ENCODE measurements around the gene NEU1. TPM values are rescaled to one million over a fixed set of nuclear protein-coding genes. Genes with fewer than 3 reads are reported as not detected.
"Not testable (repeated sequence)": the region's sequence is repeated elsewhere in the genome, so short reads cannot be mapped to it uniquely, and the experiment has no call there.

NEU1 gene
- total RNA-seq, 2 experiments from 2014 or later = 11.6 to 11.8 TPM

DNA sequence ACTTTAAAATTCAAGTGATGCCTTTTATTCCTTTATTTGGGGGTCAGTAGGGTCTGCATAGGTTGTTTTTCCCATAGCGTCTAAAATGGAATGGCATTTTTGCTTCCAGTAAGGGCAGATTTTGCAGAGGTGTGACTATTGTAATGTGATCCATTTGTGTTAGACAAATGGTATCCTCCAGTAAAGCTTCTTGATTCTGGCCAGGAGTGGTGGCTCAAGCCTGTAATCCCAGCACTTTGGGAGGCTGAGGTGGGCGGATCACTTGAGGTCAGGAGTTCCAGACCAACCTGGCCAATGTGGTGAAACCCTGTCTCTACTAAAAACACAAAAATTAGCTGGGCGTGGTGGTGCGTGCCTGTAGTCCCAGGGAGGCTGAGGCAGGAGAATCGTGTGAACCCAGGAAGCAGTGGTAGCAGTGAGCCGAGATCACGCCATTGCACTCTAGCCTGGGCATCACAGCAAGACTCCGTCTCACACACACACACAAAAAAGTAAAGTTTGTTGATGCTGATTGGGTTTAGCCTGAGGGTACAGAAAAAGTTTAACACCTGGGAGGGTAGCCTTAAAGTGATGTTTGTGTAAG, 44.6 kb downstream of the NEU1 start:
- H3K36me3 Mint-ChIP-seq (ENCODE audit: low read depth); ATAC-seq; H3K9me3 Mint-ChIP-seq (ENCODE audit: low read depth); H3K27me3 Mint-ChIP-seq; intact Hi-C loops (cut with DNase I, micrococcal nuclease): not testable (repeated sequence)
- CTCF ChIA-PET = interaction anchor here (1.3 to 2.4 kb wide), 3 partner anchors 11 to 22 kb away, joined by 4 to 6 read pairs (median 6); partner anchors contain the start of gene LSM2
- Mint-ChIP-seq H3K4me3 (peak overlapping the region; percentile 81), H3K4me1 (peaks cover 51% of the 10 kb centered on the region), H3K27ac (peak overlapping the region; percentile 90)
- POLR2A ChIA-PET = interaction anchor here (1.0 kb wide), 1 partner anchor 11 kb away, joined by 3 read pairs; the partner anchor contains the start of gene LSM2
- DNase-seq = peak; percentile 29

- H3K27ac Mint-ChIP-seq = peak overlapping the region; percentile 90
- H3K36me3 Mint-ChIP-seq (ENCODE audit: low read depth); H3K9me3 Mint-ChIP-seq (ENCODE audit: low read depth); ATAC-seq; H3K27me3 Mint-ChIP-seq; intact Hi-C loops (cut with DNase I, micrococcal nuclease); DNase-seq: not testable (repeated sequence)
- H3K4me1 Mint-ChIP-seq = peaks cover 51% of the 10 kb centered on the region
- H3K4me3 Mint-ChIP-seq = peak overlapping the region; percentile 81
- ChIA-PET POLR2A (interaction anchor here (1.0 kb wide), 1 partner anchor 11 kb away, joined by 3 read pairs; the partner anchor contains the start of gene LSM2), CTCF (interaction anchor here (0.6 to 1.5 kb wide), 3 partner anchors 12 to 70 kb away, joined by 3 to 6 read pairs (median 4); no protein-coding TSS in a partner anchor)
These were observed 45.3 kb downstream of the NEU1 start for GRCh38 chr6:31817133-31817928.

DNA sequence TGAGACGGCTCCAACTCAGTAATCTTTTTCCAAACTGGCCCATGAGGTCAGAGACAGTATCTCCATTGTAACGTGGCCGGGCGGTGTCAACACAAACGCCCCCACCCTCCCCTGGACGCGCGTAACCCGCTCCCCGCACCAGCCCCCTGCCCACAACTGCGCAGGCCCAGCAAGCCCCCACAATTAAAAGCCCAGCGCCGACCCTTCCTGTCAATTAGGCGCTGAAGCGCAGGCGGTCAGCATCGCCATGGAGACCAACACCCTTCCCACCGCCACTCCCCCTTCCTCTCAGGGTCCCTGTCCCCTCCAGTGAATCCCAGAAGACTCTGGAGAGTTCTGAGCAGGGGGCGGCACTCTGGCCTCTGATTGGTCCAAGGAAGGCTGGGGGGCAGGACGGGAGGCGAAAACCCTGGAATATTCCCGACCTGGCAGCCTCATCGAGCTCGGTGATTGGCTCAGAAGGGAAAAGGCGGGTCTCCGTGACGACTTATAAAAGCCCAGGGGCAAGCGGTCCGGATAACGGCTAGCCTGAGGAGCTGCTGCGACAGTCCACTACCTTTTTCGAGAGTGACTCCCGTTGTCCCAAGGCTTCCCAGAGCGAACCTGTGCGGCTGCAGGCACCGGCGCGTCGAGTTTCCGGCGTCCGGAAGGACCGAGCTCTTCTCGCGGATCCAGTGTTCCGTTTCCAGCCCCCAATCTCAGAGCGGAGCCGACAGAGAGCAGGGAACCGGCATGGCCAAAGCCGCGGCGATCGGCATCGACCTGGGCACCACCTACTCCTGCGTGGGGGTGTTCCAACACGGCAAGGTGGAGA, 47.4 kb downstream of the NEU1 start, which contains the start of the genes HSPA1A and HSPA1L:
Gene HSPA1A (plus strand): TSS at position 519 of the 814 bp plus-strand sequence. CDS start 214 bp downstream, at position 733.
Gene HSPA1L (minus strand): TSS at position 259 of the 814 bp plus-strand sequence. CDS start 3,311 bp downstream, outside the sequence.
- ATAC-seq = peak; percentile 20
- peak; percentile 72 for DNase-seq
- Mint-ChIP-seq H3K9me3 (ENCODE audit: low read depth) (no peaks in the 10 kb centered on the region), H3K36me3 (ENCODE audit: low read depth) (peaks cover 10% of the 10 kb centered on the region), H3K4me3 (peak within 1 kb of the TSS; percentile 72), H3K27me3 (no peaks in the 10 kb centered on the region), H3K27ac (peak within 1 kb of the TSS; percentile 94), H3K4me1 (peaks cover 54% of the 10 kb centered on the region)
- intact Hi-C loops (cut with DNase I, micrococcal nuclease) = no loop called here
- ChIA-PET CTCF (interaction anchor here (0.6 to 1.2 kb wide), 5 partner anchors 8 to 325 kb away, joined by 3 to 5 read pairs (median 3); partner anchors contain the start of genes ABHD16A and HSPA1B), POLR2A (interaction anchor here (1.1 kb wide), 1 partner anchor 21 kb away, joined by 3 read pairs; no protein-coding TSS in a partner anchor)

- CTCF ChIA-PET = interaction anchor here (0.5 to 2.6 kb wide), 6 partner anchors 8 to 337 kb away, joined by 3 to 12 read pairs (median 3); partner anchors contain the start of genes ABHD16A, HSPA1B and MSH5
- intact Hi-C loops (cut with DNase I, micrococcal nuclease) = loop anchor here in 1 of 2 experiments (5.0 kb wide), 2 partner anchors 242 to 272 kb away; partner anchors contain the start of genes DDX39B and LTA
- peak; percentile 83 for DNase-seq
- POLR2A ChIA-PET = interaction anchor here (0.6 to 1.1 kb wide), 4 partner anchors 22 to 149 kb away, joined by 3 read pairs; no protein-coding TSS in a partner anchor
- Mint-ChIP-seq H3K27ac (peak overlapping the region; percentile 79), H3K9me3 (ENCODE audit: low read depth) (no peaks in the 10 kb centered on the region), H3K4me1 (peaks cover 50% of the 10 kb centered on the region), H3K36me3 (ENCODE audit: low read depth) (peaks cover 10% of the 10 kb centered on the region), H3K27me3 (no peaks in the 10 kb centered on the region), H3K4me3 (peak overlapping the region; percentile 72)
- peak; percentile 40 for ATAC-seq
These were observed 48.0 kb downstream of the NEU1 start for GRCh38 chr6:31814677-31815024.

GRCh38 chr6:31813465-31813849, 49.2 kb downstream of the NEU1 start:
- Mint-ChIP-seq H3K4me1 (peaks cover 44% of the 10 kb centered on the region), H3K9me3 (ENCODE audit: low read depth) (no peaks in the 10 kb centered on the region)
- POLR2A ChIA-PET = interaction anchor here (0.7 to 1.5 kb wide), 5 partner anchors 14 to 1156 kb away, joined by 3 to 9 read pairs (median 3); partner anchors contain the start of gene HSPA1B

GRCh38 chr6:31811645-31812044, 51.0 kb downstream of the NEU1 start:
- ATAC-seq (no peak), DNase-seq (no peak)
- intact Hi-C loops (cut with DNase I, micrococcal nuclease) = loop anchor here (2.0 to 5.0 kb wide), 4 partner anchors 15 to 269 kb away; partner anchors contain the start of genes DDX39B (in 1 of the 2), HSPA1B (in 1 of the 2) and LTA (in 1 of the 2)
- H3K4me1 Mint-ChIP-seq = peaks cover 36% of the 10 kb centered on the region
- H3K9me3 Mint-ChIP-seq (ENCODE audit: low read depth) = no peaks in the 10 kb centered on the region
- H3K36me3 Mint-ChIP-seq (ENCODE audit: low read depth) = peaks cover 11% of the 10 kb centered on the region
- H3K27me3 Mint-ChIP-seq = no peaks in the 10 kb centered on the region
- CTCF ChIA-PET = interaction anchor here (0.5 to 1.7 kb wide), 8 partner anchors 9 to 1747 kb away, joined by 3 to 4 read pairs (median 4); partner anchors contain the start of genes HSPA1B, LTB and NCR3
- peak overlapping the region; percentile 94 for H3K27ac Mint-ChIP-seq
- H3K4me3 Mint-ChIP-seq = peak overlapping the region; percentile 72
- POLR2A ChIA-PET = no interaction called here

More at GRCh38 chr6:31813465-31813849, 49.2 kb downstream of the NEU1 start:
- H3K27me3 Mint-ChIP-seq = no peaks in the 10 kb centered on the region
- ATAC-seq (no peak), DNase-seq (no peak)
- peak overlapping the region; percentile 94 for H3K27ac Mint-ChIP-seq
- peak overlapping the region; percentile 72 for H3K4me3 Mint-ChIP-seq
- intact Hi-C loops (cut with DNase I, micrococcal nuclease) = loop anchor here (2.0 to 5.0 kb wide), 4 partner anchors 13 to 271 kb away; partner anchors contain the start of genes DDX39B (in 1 of the 2), HSPA1B (in 1 of the 2) and LTA (in 1 of the 2)
- peaks cover 12% of the 10 kb centered on the region for H3K36me3 Mint-ChIP-seq (ENCODE audit: low read depth)
- CTCF ChIA-PET = interaction anchor here (0.6 to 2.6 kb wide), 7 partner anchors 9 to 73 kb away, joined by 3 to 12 read pairs (median 3); partner anchors contain the start of genes HSPA1B, MSH5 and VARS1

GRCh38 chr6:31808599-31808998, 54.0 kb downstream of the NEU1 start:
- POLR2A ChIA-PET; H3K27ac Mint-ChIP-seq; H3K27me3 Mint-ChIP-seq; H3K4me3 Mint-ChIP-seq; ATAC-seq; CTCF ChIA-PET; DNase-seq; H3K9me3 Mint-ChIP-seq (ENCODE audit: low read depth): not testable (repeated sequence)
- H3K36me3 Mint-ChIP-seq (ENCODE audit: low read depth) = peaks cover 20% of the 10 kb centered on the region
- intact Hi-C loops (cut with DNase I, micrococcal nuclease) = loop anchor here in 1 of 2 experiments (10.0 kb wide), 1 partner anchor 1484 kb away; the partner anchor contains the start of gene TRIM39
- peaks cover 37% of the 10 kb centered on the region for H3K4me1 Mint-ChIP-seq

Other genes starting within 250 kb of the NEU1 start
- 10 to 100 TPM; 89.2 to 96.1 TPM for gene AIF1, start 247.6 kb downstream of the NEU1 start, total RNA-seq
- gene PRRC2A, start 242.1 kb downstream of the NEU1 start, total RNA-seq = 100 to 1,000 TPM; 255 to 280 TPM
- gene BAG6, start 210.2 kb downstream of the NEU1 start, total RNA-seq = 100 to 1,000 TPM; 334 to 339 TPM
- 1 to 10 TPM; 3.4 to 4.0 TPM for gene APOM, start 206.9 kb downstream of the NEU1 start, total RNA-seq
- gene C6orf47, start 202.0 kb downstream of the NEU1 start, total RNA-seq = 10 to 100 TPM; 10.1 to 11.7 TPM
- gene GPANK1, start 197.8 kb downstream of the NEU1 start, total RNA-seq = 10 to 100 TPM; 35.2 to 42.8 TPM
- gene CSNK2B, start 196.7 kb downstream of the NEU1 start, total RNA-seq = 100 to 1,000 TPM; 239 to 346 TPM
- 10 to 100 TPM; 11.3 to 15.5 TPM for gene LY6G5B, start 192.8 kb downstream of the NEU1 start, total RNA-seq
- gene LY6G5C, start 181.8 kb downstream of the NEU1 start, total RNA-seq = 1 to 10 TPM; 1.2 to 1.5 TPM
- gene ABHD16A, start 159.5 kb downstream of the NEU1 start, total RNA-seq = 10 to 100 TPM; 20.9 to 25.1 TPM
- not detected for gene LY6G6F, start 156.0 kb downstream of the NEU1 start, total RNA-seq
- not detected for gene LY6G6D, start 147.5 kb downstream of the NEU1 start, total RNA-seq
- not detected for gene LY6G6C, start 141.1 kb downstream of the NEU1 start, total RNA-seq
- not detected for gene MPIG6B, start 139.4 kb downstream of the NEU1 start, total RNA-seq
- 1 to 10 TPM; 4.4 to 5.6 TPM for gene DDAH2, start 133.5 kb downstream of the NEU1 start, total RNA-seq
- 100 to 1,000 TPM; 357 to 438 TPM for gene CLIC1, start 126.3 kb downstream of the NEU1 start, total RNA-seq
- gene MSH5, start 122.8 kb downstream of the NEU1 start, total RNA-seq = 100 to 1,000 TPM in 1 of 2 experiments, 10 to 100 TPM in 1; 92.1 to 126 TPM
- gene SAPCD1, start 100.2 kb downstream of the NEU1 start, total RNA-seq = 10 to 100 TPM; 12.2 to 13.2 TPM
- 1 to 10 TPM; 1.4 to 1.5 TPM for gene VWA7, start 85.5 kb downstream of the NEU1 start, total RNA-seq
- gene VARS1, start 67.1 kb downstream of the NEU1 start, total RNA-seq = 100 to 1,000 TPM; 147 to 169 TPM
- gene LSM2, start 55.9 kb downstream of the NEU1 start, total RNA-seq = 100 to 1,000 TPM; 112 to 124 TPM
- 1 to 10 TPM; 1.9 to 2.2 TPM for gene HSPA1L, start 47.5 kb downstream of the NEU1 start, total RNA-seq
- 10 to 100 TPM; 56.1 to 64.7 TPM for gene HSPA1A, start 47.3 kb downstream of the NEU1 start, total RNA-seq
- 10 to 100 TPM; 54.6 to 61.1 TPM for gene HSPA1B, start 35.1 kb downstream of the NEU1 start, total RNA-seq
- under 1 TPM; 0.19 to 0.27 TPM for gene SLC44A4, start 16.2 kb upstream of the NEU1 start, total RNA-seq
- 10 to 100 TPM; 50.1 to 60.4 TPM for gene EHMT2, start 34.9 kb upstream of the NEU1 start, total RNA-seq
- 1 to 10 TPM; 1.9 to 2.4 TPM for gene ZBTB12, start 39.3 kb upstream of the NEU1 start, total RNA-seq
- 1 to 10 TPM in 1 of 2 experiments, under 1 TPM in 1; 0.96 to 1.5 TPM for gene C2, start 64.9 kb upstream of the NEU1 start, total RNA-seq
- under 1 TPM; 0.69 to 0.96 TPM for gene CFB, start 83.3 kb upstream of the NEU1 start, total RNA-seq
- gene NELFE, start 96.2 kb upstream of the NEU1 start, total RNA-seq = 10 to 100 TPM; 74.3 to 95.1 TPM
- 100 to 1,000 TPM in 1 of 2 experiments, 10 to 100 TPM in 1; 90.2 to 104 TPM for gene SKIC2, start 96.4 kb upstream of the NEU1 start, total RNA-seq
- gene DXO, start 109.3 kb upstream of the NEU1 start, total RNA-seq = 10 to 100 TPM; 12.6 to 13.9 TPM
- 1 to 10 TPM; 3.4 to 3.9 TPM for gene C4A, start 119.2 kb upstream of the NEU1 start, total RNA-seq
- gene C4B, start 152.0 kb upstream of the NEU1 start, total RNA-seq = 1 to 10 TPM; 2.8 to 2.9 TPM
- gene CYP21A2, start 175.6 kb upstream of the NEU1 start, total RNA-seq = under 1 TPM in 1 of 2 experiments, not detected in 1; 0.47 TPM
- gene TNXB, start 246.5 kb upstream of the NEU1 start, total RNA-seq = 1 to 10 TPM; 3.5 to 3.8 TPM